M059J (cell line): ENCODE data around the gene PDE4B. TPM values are rescaled to one million over a fixed set of nuclear protein-coding genes. Genes with fewer than 3 reads are reported as not detected.
"Not testable (repeated sequence)": the region's sequence is repeated elsewhere in the genome, so short reads cannot be mapped to it uniquely, and the experiment has no call there.

Experiments used
- DNase-seq: peaks from one replicate; pipeline ENCODE4 v3.0.0-alpha.2; 2012; ENCODE audit warnings: low read depth
- total RNA-seq: library from RNA; depleted of rRNA; stranded (reverse); fragments of >200 nt; shearing (Covaris generic); gene quantifications from 2 replicates; pipeline ENCODE4 v1.2.3, GENCODE V29; 2014

Gene PDE4B
- total RNA-seq, 1 experiment from 2014 or later: 5.8 TPM

DNA sequence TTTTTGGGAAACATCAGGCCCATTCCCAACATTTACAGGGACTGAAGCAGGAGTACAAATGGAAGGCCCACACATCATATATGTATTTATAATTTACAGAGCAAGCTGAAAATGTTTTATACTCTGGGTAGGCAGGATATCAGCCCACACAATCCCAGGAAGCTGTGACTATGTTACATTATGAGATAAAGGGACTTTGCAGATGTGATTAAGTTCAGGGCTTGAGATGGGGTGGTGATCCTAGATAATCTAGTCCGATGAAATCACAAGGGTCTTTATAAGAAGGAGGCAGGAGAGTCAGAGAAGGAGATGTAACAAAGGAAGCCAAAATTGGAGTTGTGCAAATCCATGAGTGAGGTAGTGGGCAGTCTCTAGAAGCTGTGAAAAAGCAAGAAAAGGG, 160.5 kb downstream of the PDE4B start:
- no peak for DNase-seq

DNA sequence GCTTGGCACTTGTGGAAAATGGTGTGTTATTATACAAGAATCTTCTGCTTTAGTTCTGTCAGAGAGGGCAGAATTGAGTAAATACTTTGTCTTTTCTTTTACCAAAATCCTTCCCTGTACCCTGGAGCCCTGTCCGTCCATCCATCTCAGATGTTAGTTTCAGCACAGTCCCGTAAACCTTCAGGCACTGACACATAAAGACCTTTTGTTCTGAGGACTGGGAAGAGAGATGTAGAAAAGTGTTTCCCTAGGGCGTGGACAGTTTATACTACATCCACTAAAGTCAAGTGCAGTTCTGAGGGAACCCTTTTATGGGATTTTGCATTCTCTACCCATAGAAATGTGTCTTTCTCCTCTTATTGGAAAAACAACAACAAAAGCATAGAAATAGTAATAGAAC, 162.4 kb downstream of the PDE4B start:
- no peak for DNase-seq

DNA sequence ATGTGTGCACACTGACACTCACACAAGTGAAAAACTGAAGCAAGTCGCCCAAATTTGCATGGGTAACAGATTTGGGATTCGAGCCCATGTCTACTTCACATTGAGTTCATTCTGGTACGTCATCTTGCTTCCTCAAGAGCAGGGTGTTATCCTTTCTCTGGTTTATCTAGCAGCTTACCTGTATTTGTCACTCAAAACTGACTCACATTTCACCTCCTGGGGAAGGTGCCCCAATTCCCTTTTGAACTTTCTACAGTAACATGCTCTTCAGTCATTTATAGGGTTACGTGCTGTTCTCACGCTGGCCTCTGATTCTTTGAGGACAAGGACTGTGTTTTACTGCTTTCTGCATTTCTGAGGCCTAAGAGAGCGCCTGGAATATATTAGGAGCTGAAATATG, 162.8 kb downstream of the PDE4B start:
- DNase-seq: no peak

DNA sequence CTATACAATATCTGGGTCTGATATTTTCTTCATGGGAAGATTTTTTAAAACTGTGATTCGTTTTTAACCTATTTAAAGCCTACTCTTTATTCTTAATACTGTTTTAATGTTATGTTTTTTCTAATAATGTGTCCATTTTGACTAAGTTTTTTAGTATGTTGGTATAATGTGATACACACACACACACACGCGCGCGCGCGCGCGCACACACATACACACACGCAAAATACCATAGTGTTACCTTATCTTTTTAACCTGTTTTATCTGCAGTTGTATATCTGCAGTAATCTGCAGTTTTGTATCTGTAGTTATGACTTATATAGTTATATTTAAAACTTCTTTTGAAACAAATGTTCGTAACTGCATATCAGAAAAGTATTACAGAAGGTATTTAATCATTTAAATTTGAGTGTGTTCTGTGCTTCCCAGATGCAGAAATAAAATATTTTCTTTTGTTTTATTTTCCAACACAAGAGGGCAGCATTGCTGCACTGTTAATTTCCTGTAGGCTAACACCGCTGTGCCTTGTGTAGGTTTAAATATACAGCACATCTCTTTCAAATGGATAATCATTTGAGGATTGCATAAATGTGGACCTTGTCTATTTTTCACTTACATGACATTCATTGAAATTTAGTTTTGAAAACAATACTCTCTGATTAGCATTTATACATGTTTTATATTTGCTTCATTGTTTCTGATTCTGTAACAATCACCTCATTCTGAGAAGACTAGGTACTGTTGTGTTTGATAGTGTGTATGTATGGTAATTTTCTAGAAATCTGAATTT, 166.1 kb downstream of the PDE4B start:
- DNase-seq: peak; percentile 47

DNA sequence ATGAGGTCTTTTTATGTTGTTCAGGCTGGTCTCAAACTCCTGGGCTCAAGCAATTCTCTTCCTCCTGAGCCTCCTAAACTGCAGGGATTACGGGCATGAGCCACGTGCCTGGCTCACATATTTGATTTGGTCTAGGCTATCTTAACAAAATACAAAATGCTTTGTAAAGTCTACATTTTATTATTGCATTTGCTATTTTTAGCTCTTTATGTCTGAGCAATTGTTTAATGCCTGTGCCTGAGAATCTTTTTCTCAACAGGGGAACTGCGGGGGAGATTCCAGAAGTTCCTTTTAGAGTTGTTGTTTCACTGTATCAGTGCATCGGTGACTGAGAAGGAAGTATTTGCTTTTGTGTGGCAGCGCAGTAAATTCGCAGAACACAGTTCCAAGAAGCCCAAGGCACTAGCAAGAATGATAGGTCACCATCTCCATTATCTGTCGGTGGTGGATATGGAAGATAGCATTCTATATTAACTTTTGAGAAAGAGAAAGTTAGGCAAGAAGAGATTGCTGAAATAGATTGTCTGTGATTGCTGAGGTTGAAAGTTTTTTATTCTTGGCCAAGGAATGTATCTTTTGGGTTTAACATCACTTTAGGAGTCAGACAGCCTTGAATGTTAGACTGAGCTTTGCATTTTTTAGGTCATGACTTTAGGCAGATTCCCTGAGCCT, 167.3 kb downstream of the PDE4B start:
- no peak for DNase-seq

DNA sequence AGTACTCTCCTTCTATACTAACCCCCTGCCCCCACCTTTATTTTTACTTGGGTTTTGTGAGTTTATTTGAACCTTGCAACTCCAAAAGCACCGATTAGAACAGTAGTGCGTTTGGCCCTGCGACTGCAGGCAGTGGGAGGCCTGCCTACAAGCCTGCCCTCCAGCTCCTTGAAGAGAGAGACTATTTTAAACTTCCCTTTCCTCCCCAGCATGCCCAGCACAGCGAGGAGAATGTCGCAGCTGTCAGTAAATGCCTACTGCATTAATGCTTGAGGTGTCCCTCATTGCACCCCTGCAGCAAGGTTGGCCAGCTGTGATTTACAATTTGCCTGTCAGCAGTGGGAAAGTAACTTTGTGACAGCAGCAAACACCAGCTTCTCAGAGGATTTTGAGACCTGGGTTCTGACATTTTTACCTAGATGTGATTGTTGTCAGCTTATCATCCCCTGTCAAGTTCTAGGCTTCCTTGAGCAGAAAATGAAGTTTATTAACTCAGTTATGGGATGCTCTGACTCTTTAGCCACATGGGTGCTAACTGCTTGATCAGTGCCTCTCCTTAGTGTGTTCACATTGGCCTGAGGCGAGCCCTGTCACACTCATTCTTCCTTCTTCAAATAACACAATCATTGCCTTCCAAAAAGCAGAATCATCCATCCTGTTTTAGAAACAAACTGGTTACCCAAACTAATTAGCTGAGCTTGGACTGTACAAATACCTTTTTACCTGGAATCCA, 170.6 kb downstream of the PDE4B start:
- peak; percentile 5 for DNase-seq

DNA sequence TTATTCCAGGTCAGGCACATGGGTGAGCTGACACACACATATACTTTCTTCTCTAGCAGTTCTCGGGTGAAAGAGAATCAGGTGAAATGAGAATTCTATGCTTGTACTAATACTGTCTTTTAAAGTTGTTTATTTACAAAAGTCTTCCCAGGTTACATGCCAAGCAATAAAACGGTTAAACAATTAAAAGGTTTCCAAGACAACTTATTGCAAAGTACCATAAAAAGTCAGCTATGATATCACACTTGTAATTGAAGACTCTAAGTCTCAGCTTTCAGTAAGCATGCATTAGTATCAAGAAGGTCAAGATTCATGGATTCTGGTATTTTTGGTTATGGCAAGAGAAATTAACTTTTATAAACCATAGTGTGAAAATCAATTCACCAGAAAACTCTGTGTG, 171.4 kb downstream of the PDE4B start:
- DNase-seq: peak; percentile 3

DNA sequence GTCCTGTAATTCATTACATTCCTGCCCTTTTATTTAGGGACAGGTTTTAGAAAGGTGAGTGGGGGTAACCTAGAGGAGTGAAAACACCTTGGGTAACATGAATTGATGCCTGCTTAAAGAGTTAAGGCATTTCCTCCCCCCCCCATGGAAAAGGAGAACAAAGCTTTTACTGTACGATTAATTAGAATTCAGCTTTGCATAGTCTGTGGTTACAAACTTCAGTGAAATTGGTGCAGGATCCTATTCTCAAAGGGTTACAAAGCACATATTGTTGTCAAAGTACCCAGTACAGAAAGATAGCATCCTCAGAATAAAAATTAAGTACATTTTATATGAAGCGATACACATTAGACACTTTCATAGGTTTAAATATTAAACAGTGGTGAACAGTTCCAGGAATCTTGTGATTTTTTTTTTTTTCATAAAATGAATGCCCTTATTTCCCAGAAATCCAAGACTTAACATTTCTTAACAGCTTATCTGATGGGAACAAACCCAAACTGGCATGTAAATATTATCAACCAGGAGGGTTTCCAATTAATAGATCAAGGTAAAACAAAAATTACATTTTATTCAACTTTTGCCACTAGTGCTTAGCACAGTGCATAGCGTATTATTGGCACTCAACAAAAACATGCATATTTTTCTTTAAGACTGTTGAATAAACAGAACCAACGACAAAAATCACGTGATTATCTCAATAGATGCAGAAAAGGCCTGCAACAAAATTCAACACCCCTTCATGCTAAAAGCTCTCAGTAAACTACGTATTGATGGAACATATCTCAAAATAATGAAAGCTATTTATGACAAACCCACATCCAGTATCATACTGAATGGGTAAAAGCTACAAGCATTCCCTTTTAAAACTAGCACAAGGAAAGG, 172.7 kb downstream of the PDE4B start:
- DNase-seq: no peak

DNA sequence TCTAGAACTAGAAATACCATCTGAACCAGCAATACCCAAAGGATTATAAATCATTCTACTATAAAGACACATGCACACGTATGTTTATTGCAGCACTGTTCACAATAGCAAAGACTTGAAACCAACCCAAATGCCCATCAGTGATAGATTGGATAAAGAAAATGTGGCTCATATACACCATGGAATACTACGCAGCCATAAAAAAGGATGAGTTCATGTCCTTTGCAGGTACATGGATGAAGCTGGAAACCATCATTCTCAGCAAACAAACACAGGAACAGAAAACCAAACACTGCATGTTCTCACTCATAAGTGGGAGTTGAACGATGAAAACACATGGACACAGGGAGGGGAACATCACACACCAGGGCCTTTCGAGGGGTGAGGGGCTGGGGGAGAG, 174.8 kb downstream of the PDE4B start:
- not testable (repeated sequence) for DNase-seq

DNA sequence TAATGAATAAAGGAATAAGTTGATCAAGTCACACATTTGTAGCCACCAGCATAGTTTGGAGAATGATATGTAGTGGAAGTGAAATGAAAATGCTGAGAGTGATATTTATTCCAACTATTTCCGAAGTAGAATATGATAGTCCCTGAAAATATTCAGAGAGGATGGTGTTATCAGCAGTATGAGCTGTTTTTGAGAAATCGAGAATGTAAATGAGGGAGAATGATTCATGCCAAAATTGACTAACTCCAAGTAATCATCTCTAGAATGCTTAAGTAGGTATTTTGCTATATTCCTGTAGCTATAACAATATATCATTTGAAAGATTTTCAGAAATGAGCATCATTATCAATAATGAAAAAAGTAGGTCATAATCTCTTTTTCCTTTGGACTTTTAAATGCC, 178.9 kb downstream of the PDE4B start:
- no peak for DNase-seq

DNA sequence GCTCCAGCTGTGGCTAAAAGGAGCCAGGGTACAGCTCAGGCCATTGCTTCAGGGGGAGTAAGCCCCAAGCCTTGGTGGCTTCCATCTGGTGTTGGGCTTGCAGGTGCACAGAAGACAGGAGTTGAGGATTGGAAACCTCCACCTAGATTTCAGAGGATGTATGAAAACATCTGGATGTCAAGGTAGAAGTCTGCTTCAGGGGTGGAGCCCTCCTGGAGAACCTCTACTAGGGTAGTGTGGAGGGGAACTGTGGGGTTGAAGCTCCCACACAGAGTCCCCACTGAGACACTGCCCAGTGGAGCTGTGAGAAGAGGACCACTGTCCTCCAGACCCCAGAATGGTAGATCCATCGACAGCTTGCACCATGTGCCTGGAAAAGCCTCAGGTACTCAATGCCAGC, 183.0 kb downstream of the PDE4B start:
- DNase-seq: no peak

DNA sequence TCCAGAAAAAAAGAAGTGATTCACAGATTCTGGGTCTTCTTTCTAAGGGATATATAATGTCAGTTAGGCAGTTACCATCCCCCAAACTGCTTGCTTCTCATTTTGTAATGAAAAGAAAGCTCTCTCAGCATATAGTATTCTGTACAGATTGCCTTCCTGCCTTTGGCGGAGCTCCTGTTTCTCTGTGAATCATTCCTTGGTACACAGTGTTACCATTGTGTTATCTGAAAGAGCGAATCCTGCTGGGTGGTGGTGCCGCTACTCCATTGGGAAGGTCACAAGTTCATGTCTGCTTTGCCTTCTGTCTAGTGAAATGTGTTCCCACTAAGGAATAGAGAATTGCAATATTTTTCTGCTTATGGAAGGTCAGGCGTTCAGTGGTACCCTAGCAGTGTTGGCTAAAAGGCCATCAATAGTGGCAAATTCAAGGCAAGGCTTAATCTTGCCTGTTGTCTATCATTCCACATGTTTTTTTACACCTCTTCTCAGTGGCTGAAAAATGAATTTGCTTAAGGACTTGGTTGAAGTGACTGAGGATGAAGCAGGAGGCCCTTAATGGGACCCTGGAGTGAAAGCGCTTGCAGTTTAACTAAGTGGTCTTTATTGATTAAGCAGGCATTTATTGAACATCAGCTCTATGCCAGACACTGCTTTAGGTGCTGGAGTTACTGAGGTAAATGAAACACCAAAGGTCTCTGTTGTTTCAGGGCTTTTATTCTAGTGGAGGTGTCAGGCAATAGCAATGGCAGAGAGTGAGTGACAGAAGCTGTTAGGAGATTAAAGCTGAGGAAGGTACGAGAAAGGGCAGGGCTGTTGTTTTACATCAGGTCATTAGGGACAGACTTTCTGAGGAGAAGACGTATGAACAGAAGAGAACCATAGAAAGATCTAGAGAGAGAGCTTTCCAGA, 186.7 kb downstream of the PDE4B start:
- no peak for DNase-seq

DNA sequence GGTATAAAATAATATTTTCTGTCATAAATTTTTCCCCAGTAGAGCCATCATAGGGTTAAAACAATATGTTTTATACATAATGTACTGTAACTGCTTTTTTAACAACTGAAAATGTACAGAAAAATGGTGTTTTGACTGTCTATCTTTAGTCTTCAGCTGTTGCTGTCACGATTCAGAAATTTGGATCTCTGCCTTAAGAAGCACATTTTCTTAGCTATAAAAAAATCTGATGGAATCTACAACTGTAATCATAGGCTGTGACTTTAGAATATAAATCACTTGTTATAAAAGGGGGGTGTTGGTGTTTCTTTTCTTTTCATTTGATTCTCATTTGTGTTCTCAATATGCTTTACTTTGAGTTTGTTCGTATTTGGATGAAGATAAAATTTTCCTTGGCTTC, 187.5 kb downstream of the PDE4B start:
- DNase-seq: no peak

DNA sequence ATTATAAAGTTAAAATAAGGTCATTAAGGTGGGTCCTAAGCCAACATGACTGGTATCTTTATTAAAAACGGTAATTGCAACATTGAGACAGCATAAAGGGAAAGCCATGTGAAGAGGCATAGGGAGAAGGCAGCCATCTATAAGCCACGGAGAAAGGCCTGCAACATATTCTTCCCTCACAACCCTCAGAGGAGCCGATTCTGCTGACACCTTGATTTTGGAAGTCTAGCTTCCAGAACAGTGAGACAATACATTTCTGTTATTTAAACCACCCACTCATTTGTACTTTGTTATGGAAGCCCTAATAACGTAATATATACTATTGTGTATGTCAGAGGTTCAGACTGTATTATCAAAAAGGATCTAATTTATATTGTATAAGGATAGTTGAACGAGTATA, 190.8 kb downstream of the PDE4B start:
- no peak for DNase-seq

DNA sequence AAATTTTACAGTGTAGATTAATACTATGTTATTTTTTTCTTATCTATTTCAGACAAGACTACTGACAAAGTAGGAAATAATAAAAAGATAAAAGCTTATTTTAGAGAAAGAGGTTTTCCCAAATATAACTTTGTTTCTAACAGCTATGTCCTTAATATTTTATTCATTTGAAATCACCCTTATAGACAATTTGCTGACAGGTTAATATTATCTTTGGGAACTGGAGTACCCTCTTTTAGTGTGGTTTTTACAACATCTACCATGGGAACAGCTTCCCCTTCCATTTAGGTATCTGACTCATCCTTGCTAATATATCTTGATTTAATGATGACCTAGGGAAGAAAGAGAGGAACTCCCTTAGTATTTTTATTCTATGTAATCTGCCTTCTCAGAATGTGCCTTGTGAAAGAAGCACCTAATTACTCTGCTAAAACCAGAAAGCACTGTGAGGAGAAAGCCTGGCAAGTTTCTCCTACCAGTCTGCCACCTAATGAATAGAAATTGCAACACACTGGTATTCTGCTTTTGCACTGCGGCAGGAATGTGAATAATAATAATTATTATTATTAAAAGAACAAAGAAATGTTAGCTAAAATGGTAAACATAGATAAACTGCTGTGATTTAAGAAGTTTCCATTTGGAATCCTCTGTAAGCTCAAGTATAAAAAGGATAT, 192.8 kb downstream of the PDE4B start:
- no peak for DNase-seq

DNA sequence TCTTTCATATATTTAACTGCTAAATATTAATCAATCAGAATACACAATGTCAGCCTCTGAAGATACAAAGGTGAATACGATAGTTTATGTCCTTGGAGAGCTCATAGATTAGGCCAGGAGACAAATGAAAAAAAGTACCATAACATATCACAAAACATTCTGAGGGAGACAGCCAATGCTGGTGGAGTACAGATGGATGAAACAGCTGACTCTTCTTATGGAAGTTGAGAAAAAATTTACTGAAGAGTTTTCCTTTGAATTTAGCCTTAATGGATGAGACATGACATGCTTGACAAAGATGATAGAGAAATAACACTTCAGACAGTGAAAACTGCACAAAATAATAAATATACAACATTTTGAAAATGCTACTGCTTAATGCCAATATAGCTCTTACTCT, 193.5 kb downstream of the PDE4B start:
- DNase-seq: no peak

DNA sequence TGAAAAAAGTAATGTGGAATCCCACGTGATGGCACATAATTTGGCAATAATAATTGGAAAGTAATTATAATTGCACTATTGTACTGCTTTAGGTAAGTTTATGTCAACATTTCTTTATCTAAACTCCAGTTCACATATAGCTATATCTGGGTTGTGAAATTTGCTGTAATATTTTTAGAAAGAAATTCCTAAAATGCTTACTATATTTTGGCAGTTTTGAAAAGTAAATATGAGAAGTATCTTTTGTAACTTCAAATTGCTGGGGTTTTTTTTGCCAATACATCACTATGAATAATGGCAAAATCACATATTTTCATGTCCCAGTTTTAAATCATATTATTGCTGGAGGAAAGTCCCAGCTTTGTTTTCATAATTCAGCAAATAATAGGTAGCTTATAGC, 197.5 kb downstream of the PDE4B start:
- DNase-seq: no peak

DNA sequence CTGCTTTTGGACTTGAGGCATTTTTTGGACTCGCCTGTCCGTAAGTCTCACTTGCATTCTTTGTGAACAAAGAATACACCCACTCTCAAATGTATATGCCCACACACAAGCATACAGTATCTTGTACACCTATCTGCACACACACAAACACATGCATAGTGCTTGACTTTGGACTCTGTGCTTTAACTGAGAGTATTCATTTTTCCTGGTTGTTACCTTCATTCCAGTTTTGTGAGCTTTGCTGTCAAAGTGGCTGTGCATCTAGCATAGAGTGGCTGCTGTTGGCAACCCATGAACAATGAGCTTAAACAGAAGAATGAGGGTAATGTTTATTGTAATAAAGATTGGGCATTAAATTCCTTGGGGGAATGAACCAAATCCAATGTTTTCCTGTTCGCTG, 199.0 kb downstream of the PDE4B start:
- no peak for DNase-seq

DNA sequence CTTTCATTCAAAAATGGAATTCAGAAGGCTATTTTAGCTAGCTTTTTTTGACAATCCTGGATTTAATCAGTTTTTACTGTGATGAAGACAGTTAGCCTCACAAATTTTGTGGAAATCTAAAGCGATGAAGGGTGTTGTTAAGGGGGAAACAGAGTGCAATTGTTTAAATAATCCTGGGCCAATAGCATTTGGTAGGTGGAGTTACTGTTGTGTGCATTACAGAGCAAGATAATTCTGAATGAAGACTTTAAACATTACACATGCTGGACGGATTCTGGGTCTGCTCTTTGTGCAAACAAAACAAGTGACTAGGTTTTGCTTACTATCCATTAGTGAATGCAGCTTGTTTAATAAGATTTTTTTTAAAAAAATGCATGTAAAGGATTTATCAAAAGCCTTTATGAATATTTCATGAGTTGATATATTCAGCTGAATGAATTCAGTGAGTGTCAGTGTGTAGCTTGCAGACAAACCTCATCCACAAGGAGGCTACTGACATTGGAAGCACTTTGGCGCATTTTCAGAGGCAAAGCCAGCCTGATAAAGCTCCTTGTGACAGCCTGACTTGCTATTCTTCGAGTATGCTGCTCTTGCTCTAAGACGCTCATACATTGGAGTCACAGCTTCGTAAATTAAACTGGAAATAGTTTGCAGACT, 199.6 kb downstream of the PDE4B start:
- peak; percentile 6 for DNase-seq

DNA sequence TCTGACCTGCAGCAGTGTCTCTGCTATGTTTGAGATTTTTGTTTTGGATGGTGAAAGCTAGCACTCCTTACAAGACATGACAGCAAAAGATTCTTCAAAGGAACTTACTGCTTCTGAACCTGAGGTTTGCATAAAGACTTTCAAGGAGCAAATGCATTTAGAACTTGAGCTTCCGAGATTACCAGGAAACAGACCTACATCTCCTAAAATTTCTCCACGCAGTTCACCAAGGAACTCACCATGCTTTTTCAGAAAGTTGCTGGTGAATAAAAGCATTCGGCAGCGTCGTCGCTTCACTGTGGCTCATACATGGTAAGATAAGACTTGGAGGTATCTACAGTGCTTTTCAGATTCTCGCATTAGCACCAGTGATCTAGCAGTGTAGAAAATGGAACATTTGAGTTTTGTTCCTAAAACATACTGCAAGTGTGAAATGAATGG, 200.2 kb downstream of the PDE4B start:
- no peak for DNase-seq
